Measurements from ENCODE around the gene ANKRD16.

GRCh38 chr10:5896208-5897052, 6.7 kb upstream of the ANKRD16 start:
- TF ChIP-seq OSR1 (CRISPR knock-in tag; IDR thresholded peaks at IDR 0.05) (no peak), ESRRG (CRISPR knock-in tag; IDR thresholded peaks at IDR 0.05) (no peak), PATZ1 (CRISPR knock-in tag; IDR thresholded peaks at IDR 0.05; ENCODE audit: borderline replicate concordance) (no peak), TCF4 (CRISPR knock-in tag; IDR thresholded peaks at IDR 0.05; ENCODE audit: borderline replicate concordance) (no peak), SNAI2 (CRISPR knock-in tag; IDR thresholded peaks at IDR 0.05) (no peak), RARB (CRISPR knock-in tag; IDR thresholded peaks at IDR 0.05) (no peak), PPARA (CRISPR knock-in tag; IDR thresholded peaks at IDR 0.05; ENCODE audit: borderline replicate concordance) (no peak), ARNTL (CRISPR knock-in tag; IDR thresholded peaks at IDR 0.05; ENCODE audit: borderline replicate concordance, low read depth) (no peak)

Data from SK-N-SH treated with all-trans-retinoic acid at 6 μM for 48 hours (cell line).